Measurements from ENCODE around the gene GRPEL2. TPM values are rescaled to one million over a fixed set of nuclear protein-coding genes. Genes with fewer than 3 reads are reported as not detected.

The GRPEL2 gene
- total RNA-seq, 2 experiments from 2014 or later, result 43.8 to 49.4 TPM

- H3K27me3 Mint-ChIP-seq, result no peaks in the 10 kb centered on the region
- H3K4me3 Mint-ChIP-seq, result no peak overlapping the region
- no peak for DNase-seq
- POLR2A ChIA-PET, result interaction anchor here (1.3 to 3.3 kb wide), 2 partner anchors 14 to 21 kb away, joined by 3 to 14 read pairs; partner anchors contain the start of gene GRPEL2
- peaks cover 2% of the 10 kb centered on the region for H3K4me1 Mint-ChIP-seq
- H3K9me3 Mint-ChIP-seq, result no peaks in the 10 kb centered on the region
- H3K27ac Mint-ChIP-seq, result no peak overlapping the region
- CTCF ChIA-PET, result interaction anchor here (0.6 to 12.4 kb wide), 6 partner anchors 9 to 118 kb away, joined by 3 to 278 read pairs (median 4); no protein-coding TSS in a partner anchor
- no peaks in the 10 kb centered on the region for H3K36me3 Mint-ChIP-seq (ENCODE audit: low read depth)
Observed at GRCh38 chr5:149323621-149324205, 21.6 kb upstream of the GRPEL2 start.

GRCh38 chr5:149324641-149325040 lies 20.7 kb upstream of the GRPEL2 start:
- CTCF ChIA-PET, result interaction anchor here (1.6 to 2.3 kb wide), 2 partner anchors 10 to 44 kb away, joined by 5 to 9 read pairs; no protein-coding TSS in a partner anchor
- Mint-ChIP-seq H3K36me3 (ENCODE audit: low read depth) (no peaks in the 10 kb centered on the region), H3K27me3 (no peaks in the 10 kb centered on the region), H3K4me3 (no peak overlapping the region), H3K4me1 (peaks cover 2% of the 10 kb centered on the region), H3K9me3 (no peaks in the 10 kb centered on the region), H3K27ac (no peak overlapping the region)
- POLR2A ChIA-PET, result interaction anchor here (0.7 to 3.3 kb wide), 3 partner anchors 20 to 33 kb away, joined by 4 to 14 read pairs (median 8); partner anchors contain the start of genes GRPEL2 and PCYOX1L
- no peak for DNase-seq

- Mint-ChIP-seq H3K9me3 (no peaks in the 10 kb centered on the region), H3K4me3 (no peak overlapping the region), H3K4me1 (peaks cover 2% of the 10 kb centered on the region), H3K27me3 (no peaks in the 10 kb centered on the region), H3K27ac (no peak overlapping the region), H3K36me3 (ENCODE audit: low read depth) (no peaks in the 10 kb centered on the region)
- ChIA-PET CTCF (interaction anchor here (1.6 kb wide), 1 partner anchor 43 kb away, joined by 5 read pairs; no protein-coding TSS in a partner anchor), POLR2A (interaction anchor here (0.7 to 1.6 kb wide), 3 partner anchors 20 to 67 kb away, joined by 3 to 8 read pairs (median 4); partner anchors contain the start of genes GRPEL2 and PCYOX1L)
- DNase-seq, result no peak
Observed at GRCh38 chr5:149325166-149325735, 20.0 kb upstream of the GRPEL2 start.

- H3K9me3 Mint-ChIP-seq, result no peaks in the 10 kb centered on the region
- H3K4me3 Mint-ChIP-seq, result no peak overlapping the region
- POLR2A ChIA-PET, result interaction anchor here (1.0 to 1.6 kb wide), 2 partner anchors 32 to 68 kb away, joined by 3 to 8 read pairs; partner anchors contain the start of gene PCYOX1L
- no peaks in the 10 kb centered on the region for H3K36me3 Mint-ChIP-seq (ENCODE audit: low read depth)
- no peaks in the 10 kb centered on the region for H3K27me3 Mint-ChIP-seq
- no peak overlapping the region for H3K27ac Mint-ChIP-seq
- no peak for DNase-seq
- CTCF ChIA-PET, result interaction anchor here (1.6 kb wide), 1 partner anchor 42 kb away, joined by 5 read pairs; no protein-coding TSS in a partner anchor
- H3K4me1 Mint-ChIP-seq, result peaks cover 2% of the 10 kb centered on the region
Observed at GRCh38 chr5:149325894-149326293, 19.4 kb upstream of the GRPEL2 start.

- Mint-ChIP-seq H3K36me3 (ENCODE audit: low read depth) (no peaks in the 10 kb centered on the region), H3K4me1 (no peaks in the 10 kb centered on the region), H3K27me3 (no peaks in the 10 kb centered on the region), H3K4me3 (no peak overlapping the region), H3K9me3 (no peaks in the 10 kb centered on the region), H3K27ac (no peak overlapping the region)
- CTCF ChIA-PET, result interaction anchor here (0.9 to 1.3 kb wide), 2 partner anchors 9 to 45 kb away, joined by 3 to 4 read pairs; no protein-coding TSS in a partner anchor
- POLR2A ChIA-PET, result no interaction called here
- no peak for DNase-seq
Observed at GRCh38 chr5:149326611-149327010, 18.7 kb upstream of the GRPEL2 start.

GRCh38 chr5:149328177-149328576 lies 17.1 kb upstream of the GRPEL2 start:
- H3K36me3 Mint-ChIP-seq (ENCODE audit: low read depth), result no peaks in the 10 kb centered on the region
- no peak overlapping the region for H3K4me3 Mint-ChIP-seq
- ChIA-PET CTCF (no interaction called here), POLR2A (no interaction called here)
- H3K4me1 Mint-ChIP-seq, result no peaks in the 10 kb centered on the region
- no peak for DNase-seq
- H3K27ac Mint-ChIP-seq, result no peak overlapping the region
- no peaks in the 10 kb centered on the region for H3K9me3 Mint-ChIP-seq
- H3K27me3 Mint-ChIP-seq, result no peaks in the 10 kb centered on the region

GRCh38 chr5:149333711-149334443 lies 11.4 kb upstream of the GRPEL2 start:
- no peak for DNase-seq
- H3K4me3 Mint-ChIP-seq, result no peak overlapping the region
- POLR2A ChIA-PET, result interaction anchor here (1.2 to 1.9 kb wide), 2 partner anchors 9 to 24 kb away, joined by 5 read pairs; partner anchors contain the start of gene PCYOX1L
- H3K27ac Mint-ChIP-seq, result no peak overlapping the region
- H3K27me3 Mint-ChIP-seq, result peaks cover 8% of the 10 kb centered on the region
- no peaks in the 10 kb centered on the region for H3K9me3 Mint-ChIP-seq
- CTCF ChIA-PET, result interaction anchor here (0.9 to 2.4 kb wide), 6 partner anchors 11 to 34 kb away, joined by 3 to 11 read pairs (median 4); partner anchors contain the start of gene GRPEL2
- no peaks in the 10 kb centered on the region for H3K4me1 Mint-ChIP-seq
- no peaks in the 10 kb centered on the region for H3K36me3 Mint-ChIP-seq (ENCODE audit: low read depth)

GRCh38 chr5:149337736-149338135 lies 7.6 kb upstream of the GRPEL2 start:
- CTCF ChIA-PET, result interaction anchor here (0.6 kb wide), 1 partner anchor 28 kb away, joined by 3 read pairs; no protein-coding TSS in a partner anchor
- Mint-ChIP-seq H3K4me3 (no peak overlapping the region), H3K27ac (no peak overlapping the region), H3K4me1 (no peaks in the 10 kb centered on the region), H3K27me3 (peaks cover 16% of the 10 kb centered on the region), H3K9me3 (no peaks in the 10 kb centered on the region), H3K36me3 (ENCODE audit: low read depth) (no peaks in the 10 kb centered on the region)
- POLR2A ChIA-PET, result no interaction called here
- no peak for DNase-seq

- Mint-ChIP-seq H3K9me3 (no peaks in the 10 kb centered on the region), H3K36me3 (ENCODE audit: low read depth) (no peaks in the 10 kb centered on the region), H3K4me3 (no peak overlapping the region), H3K27me3 (peaks cover 16% of the 10 kb centered on the region), H3K27ac (no peak overlapping the region), H3K4me1 (peaks cover under 1% of the 10 kb centered on the region)
- ChIA-PET POLR2A (no interaction called here), CTCF (interaction anchor here (0.6 kb wide), 1 partner anchor 28 kb away, joined by 3 read pairs; no protein-coding TSS in a partner anchor)
- DNase-seq, result no peak
Observed at GRCh38 chr5:149338364-149338763, 6.9 kb upstream of the GRPEL2 start.

GRCh38 chr5:149340920-149341319 lies 4.4 kb upstream of the GRPEL2 start:
- no peak for DNase-seq
- Mint-ChIP-seq H3K9me3 (no peaks in the 10 kb centered on the region), H3K27me3 (peaks cover 15% of the 10 kb centered on the region), H3K4me3 (no peak overlapping the region), H3K27ac (no peak overlapping the region), H3K36me3 (ENCODE audit: low read depth) (peaks cover 7% of the 10 kb centered on the region), H3K4me1 (peaks cover 17% of the 10 kb centered on the region)
- POLR2A ChIA-PET, result interaction anchor here (0.7 to 10.8 kb wide), 2 partner anchors 16 to 210 kb away, joined by 3 to 445 read pairs; partner anchors contain the start of genes CSNK1A1 and PCYOX1L
- CTCF ChIA-PET, result interaction anchor here (0.8 to 1.6 kb wide), 8 partner anchors 8 to 48 kb away, joined by 3 to 7 read pairs (median 3); partner anchors contain the start of gene PCYOX1L

- POLR2A ChIA-PET, result interaction anchor here (10.8 kb wide), 1 partner anchor 15 kb away, joined by 445 read pairs; the partner anchor contains the start of gene PCYOX1L
- H3K4me3 Mint-ChIP-seq, result no peak overlapping the region
- H3K9me3 Mint-ChIP-seq, result no peaks in the 10 kb centered on the region
- no peak overlapping the region for H3K27ac Mint-ChIP-seq
- DNase-seq, result no peak
- CTCF ChIA-PET, result interaction anchor here (0.9 to 8.4 kb wide), 4 partner anchors 9 to 40 kb away, joined by 3 to 63 read pairs (median 3); no protein-coding TSS in a partner anchor
- H3K27me3 Mint-ChIP-seq, result peaks cover 13% of the 10 kb centered on the region
- H3K36me3 Mint-ChIP-seq (ENCODE audit: low read depth), result peaks cover 14% of the 10 kb centered on the region
- H3K4me1 Mint-ChIP-seq, result peaks cover 17% of the 10 kb centered on the region
Observed at GRCh38 chr5:149341876-149342275, 3.4 kb upstream of the GRPEL2 start.

- peaks cover 37% of the 10 kb centered on the region for H3K36me3 Mint-ChIP-seq (ENCODE audit: low read depth)
- H3K27me3 Mint-ChIP-seq, result peaks cover 7% of the 10 kb centered on the region
- no peaks in the 10 kb centered on the region for H3K9me3 Mint-ChIP-seq
- POLR2A ChIA-PET, result interaction anchor here (0.8 to 10.8 kb wide), 11 partner anchors 8 to 206 kb away, joined by 3 to 445 read pairs (median 12); partner anchors contain the start of genes CSNK1A1 and PCYOX1L
- H3K4me3 Mint-ChIP-seq, result peak overlapping the region; percentile 25
- no peak for DNase-seq
- H3K27ac Mint-ChIP-seq, result peak overlapping the region; percentile 22
- H3K4me1 Mint-ChIP-seq, result peaks cover 37% of the 10 kb centered on the region
- CTCF ChIA-PET, result interaction anchor here (1.1 to 8.4 kb wide), 9 partner anchors 9 to 207 kb away, joined by 3 to 63 read pairs (median 6); partner anchors contain the start of genes ABLIM3, CSNK1A1 and PCYOX1L
Observed at GRCh38 chr5:149344151-149344550, 1.1 kb upstream of the GRPEL2 start.
